HG03520 (cell line): ENCODE results near the gene GDPD5.

Experiments
- ATAC-seq: cut with Tn5 transposase; IDR thresholded peaks from one replicate; pipeline ENCODE4 v1.9.1; 2021; ENCODE audit warnings: mild to moderate bottlenecking, moderate library complexity; ENCODE audit not compliant: unreplicated experiment

The GDPD5 gene

GRCh38 chr11:75406338-75406777, 119.4 kb downstream of the GDPD5 start:
- ATAC-seq = no peak

DNA sequence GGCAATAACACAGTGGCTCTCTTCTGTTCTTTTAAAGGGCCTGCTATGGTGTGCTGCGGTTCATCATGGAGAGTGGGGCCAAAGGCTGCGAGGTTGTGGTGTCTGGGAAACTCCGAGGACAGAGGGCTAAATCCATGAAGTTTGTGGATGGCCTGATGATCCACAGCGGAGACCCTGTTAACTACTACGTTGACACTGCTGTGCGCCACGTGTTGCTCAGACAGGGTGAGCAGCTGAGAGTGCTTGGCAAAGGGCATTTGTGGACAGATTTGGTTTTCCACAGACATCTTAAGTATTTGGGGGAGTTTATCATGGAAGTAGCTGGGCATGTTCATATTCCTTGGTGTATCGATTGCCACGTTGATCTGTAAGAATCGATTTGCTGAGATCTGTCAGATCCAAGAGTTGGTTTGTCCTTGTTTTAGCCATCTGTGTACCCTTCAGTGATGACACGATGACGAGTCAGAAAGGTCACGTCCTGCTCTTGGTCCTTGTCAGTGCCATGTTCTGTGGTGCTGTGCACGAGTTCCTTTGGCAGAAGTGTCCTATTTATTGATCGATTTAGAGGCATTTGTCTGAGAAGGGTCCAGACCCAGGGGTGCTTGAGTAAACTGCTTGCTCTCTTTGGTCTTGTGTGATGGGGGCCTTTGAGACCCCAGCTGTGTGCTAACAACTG, 121.6 kb downstream of the GDPD5 start:
- ATAC-seq = no peak

DNA sequence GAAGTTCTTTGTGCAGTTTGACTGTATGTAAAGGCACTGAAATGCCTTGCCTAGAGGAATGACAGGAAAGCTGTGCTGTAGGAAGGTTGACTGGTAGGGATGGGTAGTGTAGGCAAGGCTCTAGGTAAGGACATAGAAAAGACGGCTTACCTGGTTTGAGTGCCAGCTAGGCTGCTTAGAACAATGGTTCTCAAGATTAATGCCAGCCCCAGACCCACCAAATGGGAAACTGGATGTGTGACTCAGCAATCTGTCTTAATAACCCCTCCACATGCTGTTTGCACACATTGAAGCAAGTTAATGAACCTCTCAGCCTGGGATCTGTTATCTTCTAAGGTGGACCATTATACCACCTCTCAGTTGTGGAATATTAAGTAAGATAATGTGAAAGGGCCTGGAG, 122.7 kb downstream of the GDPD5 start:
- ATAC-seq = no peak

- ATAC-seq = no peak
These were observed 123.6 kb downstream of the GDPD5 start for GRCh38 chr11:75402002-75402773.

DNA sequence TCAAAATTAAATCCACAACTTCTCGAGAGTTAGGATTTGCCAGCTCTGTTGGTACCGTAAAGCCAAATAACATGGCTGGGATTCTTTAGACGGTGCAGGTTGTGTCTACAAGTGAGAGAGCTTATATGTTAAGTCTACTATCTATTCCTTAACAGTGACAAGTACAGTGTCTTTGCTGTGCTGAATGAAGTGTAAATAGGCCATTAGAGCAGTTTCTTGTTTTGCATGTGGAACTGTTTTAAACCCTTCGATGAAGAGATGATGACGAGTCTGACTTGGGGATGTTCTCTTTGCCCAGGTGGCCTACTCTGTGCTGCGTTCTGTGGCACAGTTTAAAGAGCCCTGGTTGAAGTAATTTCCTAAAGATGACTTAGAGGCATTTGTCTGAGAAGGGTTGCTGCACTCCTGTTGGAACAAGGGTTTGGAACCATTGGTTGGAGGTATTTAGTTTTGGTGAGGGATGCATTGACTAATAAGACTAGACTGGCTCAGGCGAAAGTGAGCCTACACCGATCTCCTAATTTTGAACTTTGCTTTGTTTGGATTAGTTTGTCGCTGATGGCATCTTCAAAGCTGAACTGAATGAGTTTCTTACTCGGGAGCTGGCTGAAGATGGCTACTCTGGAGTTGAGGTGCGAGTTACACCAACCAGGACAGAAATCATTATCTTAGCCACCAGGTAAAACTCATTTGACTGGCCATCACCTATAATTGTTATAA, 125.4 kb downstream of the GDPD5 start:
- no peak for ATAC-seq

DNA sequence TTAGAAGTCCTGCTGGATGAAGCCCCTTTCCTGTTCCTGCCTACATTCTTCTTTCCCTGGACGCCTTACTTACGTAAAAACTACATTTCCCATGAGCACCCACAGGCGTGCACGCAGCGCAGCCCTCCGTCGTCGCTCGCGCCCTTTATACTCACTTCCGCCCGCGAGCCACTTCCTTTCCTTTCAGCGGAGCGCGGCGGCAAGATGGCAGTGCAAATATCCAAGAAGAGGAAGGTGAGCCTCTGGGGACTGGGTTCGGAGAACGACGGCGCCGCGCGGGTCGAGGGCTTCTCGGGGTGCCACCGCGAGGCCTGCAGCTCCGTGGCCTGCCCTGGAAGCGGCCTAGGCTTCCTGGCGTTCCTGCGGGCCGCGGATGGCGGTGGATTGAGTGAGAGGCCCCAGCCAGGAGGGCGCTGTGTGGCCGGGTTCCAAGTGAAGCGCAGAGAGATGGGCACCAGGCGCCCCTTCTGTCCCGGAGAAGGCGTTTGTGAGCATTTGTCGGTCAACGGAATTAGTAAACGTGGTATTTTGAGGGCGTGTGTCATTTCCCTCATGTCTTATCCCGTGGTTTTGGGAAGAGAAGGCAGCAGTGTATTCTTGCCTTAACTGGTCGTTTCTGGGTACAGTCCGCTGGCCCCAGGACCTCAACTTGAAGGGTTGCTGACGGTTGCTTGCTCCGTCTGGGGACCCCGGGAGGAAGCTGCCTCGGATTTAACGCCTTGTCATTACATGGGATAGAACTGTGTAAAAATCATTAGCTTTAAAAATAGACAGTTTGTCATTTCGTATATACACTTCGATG, 126.2 kb downstream of the GDPD5 start, which contains the start of gene RPS3:
Gene RPS3 (plus strand): TSS at position 175 of the 802 bp plus-strand sequence. CDS start 30 bp downstream, at position 205.
- peak; percentile 88 for ATAC-seq

GRCh38 chr11:75398906-75399305, 126.8 kb downstream of the GDPD5 start:
- ATAC-seq = no peak

DNA sequence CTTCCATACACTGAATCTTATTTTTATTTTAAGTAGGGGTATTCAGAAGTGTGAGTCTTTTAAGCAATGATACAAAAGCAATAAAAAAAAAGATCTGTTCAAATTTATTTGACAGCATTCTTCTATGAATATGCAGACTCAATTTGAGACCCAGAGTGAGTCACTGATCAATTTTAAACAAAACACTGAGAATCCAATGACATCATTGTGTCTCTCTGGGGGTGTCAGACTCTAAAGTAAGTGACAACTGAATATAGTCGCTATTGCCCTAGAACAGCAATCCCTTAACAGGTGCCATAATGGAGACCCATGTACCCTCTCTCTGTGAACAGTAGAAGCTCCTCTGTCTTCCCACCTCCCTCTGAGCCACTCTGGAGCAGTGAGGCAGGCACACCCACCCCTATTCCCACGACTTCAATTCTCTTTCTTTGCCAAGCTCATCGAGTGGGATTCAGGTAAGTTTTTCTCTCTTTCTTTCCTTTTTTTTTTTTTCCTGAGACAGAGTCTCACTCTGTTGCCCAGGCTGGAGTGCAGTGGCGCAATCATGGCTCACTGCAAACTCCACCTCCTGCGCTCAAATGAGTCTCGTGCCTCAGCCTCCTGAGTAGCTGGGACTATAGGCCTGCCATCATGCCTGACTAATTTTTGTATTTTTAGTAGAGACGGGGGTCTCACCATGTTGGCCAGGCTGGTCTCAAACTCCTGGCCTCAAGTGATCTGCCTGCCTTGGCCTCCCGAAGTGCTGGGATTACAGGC, 131.5 kb downstream of the GDPD5 start:
- ATAC-seq = no peak

- no peak for ATAC-seq
These were observed 135.8 kb downstream of the GDPD5 start for GRCh38 chr11:75389925-75390324.

GRCh38 chr11:75389276-75389605, 136.5 kb downstream of the GDPD5 start:
- no peak for ATAC-seq

GRCh38 chr11:75388386-75389275, 137.1 kb downstream of the GDPD5 start:
- ATAC-seq = no peak

DNA sequence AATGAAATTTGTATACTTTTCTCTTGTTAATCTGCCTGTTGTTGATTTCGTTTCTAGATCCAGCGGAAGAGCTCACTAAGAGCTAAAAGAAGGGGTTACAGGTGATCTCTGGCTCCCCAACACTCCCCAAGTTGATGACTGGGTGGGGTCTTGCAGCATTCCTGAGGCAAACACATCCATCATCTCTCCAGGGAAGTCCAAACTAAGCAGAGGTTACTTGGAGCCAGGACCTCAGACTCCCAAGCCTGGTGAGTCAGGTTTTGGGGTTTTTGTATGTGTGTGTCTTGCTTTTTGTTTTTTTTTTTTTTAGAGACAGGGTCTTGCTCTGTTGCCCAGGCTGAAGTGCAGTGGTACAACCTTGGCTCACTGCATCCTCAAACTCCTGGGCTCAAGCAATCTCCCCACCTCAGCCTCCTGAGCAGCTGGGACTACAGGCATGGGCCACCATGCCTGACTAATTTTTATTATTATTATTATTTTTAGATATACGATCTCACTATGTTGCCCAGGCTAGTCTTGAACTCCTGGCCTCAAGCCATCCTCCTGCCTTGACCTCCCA, 137.9 kb downstream of the GDPD5 start:
- ATAC-seq = no peak

- no peak for ATAC-seq
These were observed 138.7 kb downstream of the GDPD5 start for GRCh38 chr11:75386942-75387630.
